ENCODE data around the gene CRABP2.

Gene CRABP2

DNA sequence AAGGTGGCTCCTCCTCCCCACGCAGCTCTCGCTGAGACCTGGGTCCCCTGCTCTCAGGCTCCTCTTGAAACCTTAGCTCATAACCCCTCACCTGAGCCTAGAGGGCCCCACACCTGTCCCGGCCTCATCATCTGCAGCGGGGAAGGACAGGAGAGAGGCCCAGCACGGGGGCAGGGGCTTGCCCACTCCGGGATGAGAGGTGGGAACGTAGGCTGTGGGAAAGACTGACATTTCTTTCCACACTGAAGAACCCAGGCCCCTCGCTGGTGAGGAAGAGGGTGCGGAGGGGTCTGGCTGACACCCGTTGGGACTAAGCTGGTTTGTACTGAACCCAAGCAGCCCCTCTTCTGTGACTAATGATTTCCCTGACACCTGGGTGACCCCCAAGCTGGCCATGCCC, 14.2 kb downstream of the CRABP2 start:
- H3F3A ChIP-seq (ENCODE audit: insufficient read depth, low read length): no peaks in the 10 kb centered on the region
- H3K9me2 ChIP-seq (ENCODE audit: low read depth, low read length): no peaks in the 10 kb centered on the region
- H3K36me3 ChIP-seq (ENCODE audit: insufficient read depth, low read length): no peaks in the 10 kb centered on the region
- H3K9ac ChIP-seq (ENCODE audit: low read length): no peak overlapping the region
- H3K4me2 ChIP-seq (ENCODE audit: low read length): no peak overlapping the region
- H3K27ac ChIP-seq (ENCODE audit: low read depth, low read length, poor library complexity, severe bottlenecking): no peak overlapping the region
- H3K4me3 ChIP-seq (ENCODE audit: low read depth, low read length, poor library complexity, severe bottlenecking): no peak overlapping the region
- H3K27me3 ChIP-seq (ENCODE audit: insufficient read depth, low read length): peaks cover 11% of the 10 kb centered on the region
- H3K4me1 ChIP-seq (ENCODE audit: insufficient read depth, low read length, severe bottlenecking): peaks cover 3% of the 10 kb centered on the region
- no peak for TF ChIP-seq EZH2 (IDR thresholded peaks at IDR 0.05; ENCODE audit: borderline replicate concordance, low read length)
- TF ChIP-seq, protein P1, sequence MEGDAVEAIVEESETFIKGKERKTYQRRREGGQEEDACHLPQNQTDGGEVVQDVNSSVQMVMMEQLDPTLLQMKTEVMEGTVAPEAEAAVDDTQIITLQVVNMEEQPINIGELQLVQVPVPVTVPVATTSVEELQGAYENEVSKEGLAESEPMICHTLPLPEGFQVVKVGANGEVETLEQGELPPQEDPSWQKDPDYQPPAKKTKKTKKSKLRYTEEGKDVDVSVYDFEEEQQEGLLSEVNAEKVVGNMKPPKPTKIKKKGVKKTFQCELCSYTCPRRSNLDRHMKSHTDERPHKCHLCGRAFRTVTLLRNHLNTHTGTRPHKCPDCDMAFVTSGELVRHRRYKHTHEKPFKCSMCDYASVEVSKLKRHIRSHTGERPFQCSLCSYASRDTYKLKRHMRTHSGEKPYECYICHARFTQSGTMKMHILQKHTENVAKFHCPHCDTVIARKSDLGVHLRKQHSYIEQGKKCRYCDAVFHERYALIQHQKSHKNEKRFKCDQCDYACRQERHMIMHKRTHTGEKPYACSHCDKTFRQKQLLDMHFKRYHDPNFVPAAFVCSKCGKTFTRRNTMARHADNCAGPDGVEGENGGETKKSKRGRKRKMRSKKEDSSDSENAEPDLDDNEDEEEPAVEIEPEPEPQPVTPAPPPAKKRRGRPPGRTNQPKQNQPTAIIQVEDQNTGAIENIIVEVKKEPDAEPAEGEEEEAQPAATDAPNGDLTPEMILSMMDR (IDR thresholded peaks at IDR 0.05; ENCODE audit: low read length): no peak
- H2AFZ ChIP-seq (ENCODE audit: low read length): no peak overlapping the region
- H4K20me1 ChIP-seq (ENCODE audit: insufficient read depth, low read length): no peaks in the 10 kb centered on the region
- H3K9me3 ChIP-seq (ENCODE audit: low read length): no peaks in the 10 kb centered on the region
- H3K79me2 ChIP-seq (ENCODE audit: insufficient read depth, low read length): no peaks in the 10 kb centered on the region

DNA sequence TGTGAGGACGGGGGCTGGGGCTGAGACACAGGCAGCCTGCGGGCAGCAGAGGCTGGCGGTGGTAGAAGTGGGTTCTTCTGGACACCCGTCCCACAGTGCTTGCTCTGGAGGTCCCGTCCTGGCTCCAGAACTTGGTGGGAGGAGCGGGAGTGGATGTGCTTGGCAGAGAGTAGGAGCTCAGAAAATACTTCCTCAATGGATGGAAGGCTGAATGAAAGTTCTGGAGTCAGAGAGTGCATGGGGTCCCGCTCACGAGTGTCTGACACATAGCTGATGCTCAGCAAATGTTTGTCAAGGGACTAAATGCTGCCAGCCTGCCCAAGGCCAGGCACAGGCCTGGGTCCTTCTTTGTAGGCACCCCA, 14.7 kb downstream of the CRABP2 start:
- no peaks in the 10 kb centered on the region for H3K36me3 ChIP-seq (ENCODE audit: insufficient read depth, low read length)
- H3F3A ChIP-seq (ENCODE audit: insufficient read depth, low read length): no peaks in the 10 kb centered on the region
- no peaks in the 10 kb centered on the region for H3K9me3 ChIP-seq (ENCODE audit: low read length)
- no peak overlapping the region for H3K4me2 ChIP-seq (ENCODE audit: low read length)
- no peak overlapping the region for H2AFZ ChIP-seq (ENCODE audit: low read length)
- H3K27me3 ChIP-seq (ENCODE audit: insufficient read depth, low read length): peaks cover 11% of the 10 kb centered on the region
- TF ChIP-seq, protein P1 (IDR thresholded peaks at IDR 0.05; ENCODE audit: low read length): no peak
- no peak for TF ChIP-seq EZH2 (IDR thresholded peaks at IDR 0.05; ENCODE audit: borderline replicate concordance, low read length)
- peaks cover 3% of the 10 kb centered on the region for H3K4me1 ChIP-seq (ENCODE audit: insufficient read depth, low read length, severe bottlenecking)
- no peaks in the 10 kb centered on the region for H3K79me2 ChIP-seq (ENCODE audit: insufficient read depth, low read length)
- H3K9me2 ChIP-seq (ENCODE audit: low read depth, low read length): no peaks in the 10 kb centered on the region
- H3K4me3 ChIP-seq (ENCODE audit: low read depth, low read length, poor library complexity, severe bottlenecking): no peak overlapping the region
- no peak overlapping the region for H3K9ac ChIP-seq (ENCODE audit: low read length)
- no peaks in the 10 kb centered on the region for H4K20me1 ChIP-seq (ENCODE audit: insufficient read depth, low read length)
- no peak overlapping the region for H3K27ac ChIP-seq (ENCODE audit: low read depth, low read length, poor library complexity, severe bottlenecking)

- Histone ChIP-seq H3K9me2 (ENCODE audit: low read depth, low read length) (no peaks in the 10 kb centered on the region), H3K36me3 (ENCODE audit: insufficient read depth, low read length) (no peaks in the 10 kb centered on the region), H3K9ac (ENCODE audit: low read length) (no peak overlapping the region), H3K4me1 (ENCODE audit: insufficient read depth, low read length, severe bottlenecking) (peaks cover 3% of the 10 kb centered on the region), H3K4me3 (ENCODE audit: low read depth, low read length, poor library complexity, severe bottlenecking) (no peak overlapping the region), H3K4me2 (ENCODE audit: low read length) (no peak overlapping the region), H3K27ac (ENCODE audit: low read depth, low read length, poor library complexity, severe bottlenecking) (no peak overlapping the region), H3K9me3 (ENCODE audit: low read length) (no peaks in the 10 kb centered on the region), H3K27me3 (ENCODE audit: insufficient read depth, low read length) (peaks cover 11% of the 10 kb centered on the region), H3K79me2 (ENCODE audit: insufficient read depth, low read length) (no peaks in the 10 kb centered on the region), H2AFZ (ENCODE audit: low read length) (no peak overlapping the region), H4K20me1 (ENCODE audit: insufficient read depth, low read length) (no peaks in the 10 kb centered on the region), H3F3A (ENCODE audit: insufficient read depth, low read length) (no peaks in the 10 kb centered on the region)
- TF ChIP-seq, protein P1 (IDR thresholded peaks at IDR 0.05; ENCODE audit: low read length): no peak
- TF ChIP-seq EZH2 (IDR thresholded peaks at IDR 0.05; ENCODE audit: borderline replicate concordance, low read length): no peak
These were observed 15.3 kb downstream of the CRABP2 start for GRCh38 chr1:156689953-156690674.
